Measurements from ENCODE around the gene PGS1. TPM values are rescaled to one million over a fixed set of nuclear protein-coding genes. Genes with fewer than 3 reads are reported as not detected.
A peak's percentile ranks its signal among the peaks of the same experiment; 100 is the strongest.
"Not testable (repeated sequence)": the region's sequence is repeated elsewhere in the genome, so short reads cannot be mapped to it uniquely, and the experiment has no call there.

Gene PGS1
- 30.9 and 35.4 TPM in 2 replicates for total RNA-seq

DNA sequence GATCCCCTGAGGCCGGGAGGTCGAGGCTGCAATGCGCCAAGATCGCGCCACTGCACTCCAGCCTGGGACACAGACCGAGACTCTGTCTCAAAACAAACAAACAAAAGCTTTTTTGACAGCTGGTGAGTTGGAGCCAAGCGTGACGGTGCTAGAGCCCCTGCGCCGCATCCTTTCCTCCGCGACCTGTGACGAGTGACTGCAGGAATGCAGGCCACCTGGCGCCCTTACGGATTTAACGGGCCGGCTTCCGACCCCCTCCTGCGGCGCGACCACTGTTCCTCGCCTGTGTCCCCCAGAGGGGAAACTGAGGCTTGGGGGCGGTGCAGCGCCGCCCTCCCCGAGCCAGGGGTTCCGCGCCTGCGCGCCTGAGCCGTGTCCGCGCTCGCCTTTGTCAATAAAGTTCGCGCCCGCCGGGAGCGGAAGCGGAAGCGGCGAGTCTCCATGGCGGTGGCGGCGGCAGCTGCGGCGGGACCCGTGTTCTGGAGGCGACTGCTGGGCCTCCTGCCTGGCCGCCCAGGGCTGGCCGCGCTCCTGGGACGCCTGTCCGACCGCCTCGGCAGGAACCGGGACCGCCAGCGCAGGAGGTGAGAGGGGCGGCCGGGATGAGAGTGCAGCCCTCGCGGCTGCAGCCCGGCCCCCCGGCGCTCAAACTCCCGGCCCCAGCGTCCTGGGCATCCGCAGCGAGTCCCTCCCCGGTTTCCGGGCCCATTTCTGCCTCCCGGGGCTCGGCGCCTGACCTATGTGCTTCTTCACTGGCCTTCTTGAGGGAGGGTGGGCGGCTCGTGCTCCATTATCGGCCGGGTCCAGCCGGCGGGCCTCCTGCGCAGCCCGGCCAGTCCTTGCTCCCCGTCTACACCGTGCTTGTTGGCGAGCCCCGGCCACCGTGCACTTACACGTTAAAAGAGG, at the start of gene PGS1:
Gene PGS1, plus strand, starts transcription at position 425 of the 906 bp plus-strand sequence. Its CDS starts 17 bp downstream, at position 442.
- DNase-seq (ENCODE audit: low read depth): peak; percentile 77
- peak within 1 kb of the TSS; percentile 81 for H3K4me3 ChIP-seq (ENCODE audit: low read depth, low read length)
- TF ChIP-seq CTCF (IDR thresholded peaks at IDR 0.05; ENCODE audit: insufficient read depth, low read depth, low read length): peak; percentile 3

DNA sequence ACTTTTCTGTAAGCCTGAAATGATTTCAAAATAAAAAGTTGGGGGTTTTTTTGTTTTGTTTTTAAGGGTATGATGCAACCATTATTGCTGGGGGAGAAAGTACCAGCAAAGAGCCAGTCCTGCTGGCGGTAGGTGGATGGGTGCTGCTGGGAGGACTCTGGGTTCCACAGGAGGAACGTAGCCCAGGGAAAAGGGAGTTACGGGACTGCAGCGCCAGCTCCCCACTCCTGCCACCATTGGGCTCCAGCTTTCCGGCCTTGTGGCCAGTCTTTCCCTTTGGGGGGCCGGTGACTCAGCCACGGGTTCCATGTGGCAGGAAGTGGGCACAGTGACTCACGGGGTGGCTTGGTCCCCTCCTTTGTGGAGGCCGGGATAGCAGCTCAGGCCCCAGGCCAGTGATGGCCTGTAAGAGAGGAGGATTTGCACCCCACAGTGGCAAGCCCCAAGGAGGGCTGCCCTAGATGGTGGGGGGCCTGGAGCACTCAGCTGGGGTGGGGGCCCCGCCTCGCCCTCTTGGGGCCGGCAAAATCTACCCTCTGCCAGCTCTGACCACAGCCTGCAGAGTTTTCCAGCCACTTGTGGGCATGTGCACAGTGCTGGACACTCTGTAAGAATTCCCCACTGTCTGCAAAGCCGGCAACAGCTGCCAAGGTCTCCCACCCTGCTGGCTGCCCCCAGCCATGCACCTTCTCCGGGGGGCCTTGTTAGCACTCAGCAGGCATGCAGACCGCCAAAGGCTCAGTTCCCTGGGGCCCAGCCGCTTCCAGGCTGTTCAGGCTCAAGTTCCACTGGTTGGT, 49.0 kb upstream of the PGS1 start:
- TF ChIP-seq CTCF (IDR thresholded peaks at IDR 0.05; ENCODE audit: insufficient read depth, low read depth, low read length): no peak
- peak; percentile 72 for DNase-seq (ENCODE audit: low read depth)
- H3K4me3 ChIP-seq (ENCODE audit: low read depth, low read length): no peak overlapping the region

DNA sequence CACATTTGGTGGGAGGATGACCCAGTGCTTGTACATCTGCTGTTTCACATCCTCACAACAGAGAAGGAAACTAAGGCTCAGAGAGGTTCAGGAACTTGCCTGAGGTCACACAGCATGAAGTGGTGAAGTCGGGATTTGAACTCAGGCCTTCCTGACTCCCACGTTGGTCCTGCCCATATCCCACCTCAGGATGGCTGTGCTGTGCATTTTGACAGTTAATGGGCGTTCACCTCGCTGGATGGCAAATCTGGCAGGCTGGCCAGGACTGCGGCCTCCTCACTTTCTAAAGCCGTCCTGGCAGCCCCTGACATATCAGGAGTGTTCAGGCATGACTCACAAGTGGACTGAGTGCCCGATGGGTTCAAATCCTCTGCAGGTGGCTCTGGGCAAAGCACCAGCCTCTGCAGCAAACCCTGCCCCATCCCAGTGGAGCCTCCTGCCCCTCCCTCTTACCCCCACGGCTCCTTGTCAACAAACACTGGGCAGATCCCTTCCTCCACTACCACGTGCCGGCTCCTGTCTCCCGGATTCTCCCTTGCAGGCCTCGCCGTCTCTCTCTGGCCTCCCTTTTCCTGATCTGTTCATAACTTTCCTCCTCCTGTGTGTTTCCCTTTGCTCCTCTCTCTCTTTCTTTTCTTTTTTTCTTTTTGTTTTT, 47.8 kb upstream of the PGS1 start:
- no peak for TF ChIP-seq CTCF (IDR thresholded peaks at IDR 0.05; ENCODE audit: insufficient read depth, low read depth, low read length)
- no peak overlapping the region for H3K4me3 ChIP-seq (ENCODE audit: low read depth, low read length)
- peak; percentile 48 for DNase-seq (ENCODE audit: low read depth)

- not testable (repeated sequence) for DNase-seq (ENCODE audit: low read depth); H3K4me3 ChIP-seq (ENCODE audit: low read depth, low read length)
These were observed 47.1 kb upstream of the PGS1 start for GRCh38 chr17:78331355-78331754.

GRCh38 chr17:78332991-78333390, 45.5 kb upstream of the PGS1 start:
- no peak for DNase-seq (ENCODE audit: low read depth)
- no peak overlapping the region for H3K4me3 ChIP-seq (ENCODE audit: low read depth, low read length)
- TF ChIP-seq CTCF (IDR thresholded peaks at IDR 0.05; ENCODE audit: insufficient read depth, low read depth, low read length): no peak

DNA sequence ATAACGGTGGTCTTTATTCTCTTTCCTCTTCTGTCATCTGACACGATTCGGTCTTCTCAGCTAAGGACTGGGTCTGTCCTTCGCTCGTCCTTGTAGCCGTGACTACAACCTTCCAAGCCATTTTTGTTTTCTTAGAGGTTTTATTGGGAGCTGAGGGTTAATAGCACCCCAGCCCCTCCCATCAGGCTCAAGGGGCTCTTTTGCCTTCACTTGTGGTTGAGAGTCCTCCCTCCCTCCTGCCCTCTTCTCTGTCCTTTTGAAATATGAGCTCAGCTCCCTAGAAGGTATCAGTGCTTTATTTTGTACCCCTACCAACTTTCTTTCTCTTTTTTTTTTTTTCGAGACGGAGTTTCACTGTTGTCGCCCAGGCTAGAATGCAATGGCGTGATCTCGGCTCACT, 43.2 kb upstream of the PGS1 start:
- no peak overlapping the region for H3K4me3 ChIP-seq (ENCODE audit: low read depth, low read length)
- TF ChIP-seq CTCF (IDR thresholded peaks at IDR 0.05; ENCODE audit: insufficient read depth, low read depth, low read length): no peak
- no peak for DNase-seq (ENCODE audit: low read depth)

All from fibroblast of villous mesenchyme (primary cell).